Measurements from ENCODE around the gene TNFRSF1B. TPM values are rescaled to one million over a fixed set of nuclear protein-coding genes. Genes with fewer than 3 reads are reported as not detected.

TNFRSF1B gene
- polyA plus RNA-seq, 1 donor: 18.9 TPM

DNA sequence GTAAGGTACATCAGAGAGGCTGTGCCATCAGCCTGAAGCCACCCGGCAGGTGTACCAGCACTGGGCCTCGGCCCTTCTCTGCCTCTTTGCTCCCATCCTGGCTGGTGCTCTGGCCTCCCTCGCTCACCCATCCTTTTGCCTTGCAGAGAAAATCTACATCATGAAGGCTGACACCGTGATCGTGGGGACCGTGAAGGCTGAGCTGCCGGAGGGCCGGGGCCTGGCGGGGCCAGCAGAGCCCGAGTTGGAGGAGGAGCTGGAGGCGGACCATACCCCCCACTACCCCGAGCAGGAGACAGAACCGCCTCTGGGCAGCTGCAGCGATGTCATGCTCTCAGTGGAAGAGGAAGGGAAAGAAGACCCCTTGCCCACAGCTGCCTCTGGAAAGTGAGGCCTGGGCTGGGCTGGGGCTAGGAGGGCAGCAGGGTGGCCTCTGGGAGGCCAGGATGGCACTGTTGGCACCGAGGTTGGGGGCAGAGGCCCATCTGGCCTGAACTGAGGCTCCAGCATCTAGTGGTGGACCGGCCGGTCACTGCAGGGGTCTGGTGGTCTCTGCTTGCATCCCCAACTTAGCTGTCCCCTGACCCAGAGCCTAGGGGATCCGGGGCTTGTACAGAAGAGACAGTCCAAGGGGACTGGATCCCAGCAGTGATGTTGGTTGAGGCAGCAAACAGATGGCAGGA is 24.5 kb upstream of the TNFRSF1B start:
- DNase-seq: peak; percentile 42

DNA sequence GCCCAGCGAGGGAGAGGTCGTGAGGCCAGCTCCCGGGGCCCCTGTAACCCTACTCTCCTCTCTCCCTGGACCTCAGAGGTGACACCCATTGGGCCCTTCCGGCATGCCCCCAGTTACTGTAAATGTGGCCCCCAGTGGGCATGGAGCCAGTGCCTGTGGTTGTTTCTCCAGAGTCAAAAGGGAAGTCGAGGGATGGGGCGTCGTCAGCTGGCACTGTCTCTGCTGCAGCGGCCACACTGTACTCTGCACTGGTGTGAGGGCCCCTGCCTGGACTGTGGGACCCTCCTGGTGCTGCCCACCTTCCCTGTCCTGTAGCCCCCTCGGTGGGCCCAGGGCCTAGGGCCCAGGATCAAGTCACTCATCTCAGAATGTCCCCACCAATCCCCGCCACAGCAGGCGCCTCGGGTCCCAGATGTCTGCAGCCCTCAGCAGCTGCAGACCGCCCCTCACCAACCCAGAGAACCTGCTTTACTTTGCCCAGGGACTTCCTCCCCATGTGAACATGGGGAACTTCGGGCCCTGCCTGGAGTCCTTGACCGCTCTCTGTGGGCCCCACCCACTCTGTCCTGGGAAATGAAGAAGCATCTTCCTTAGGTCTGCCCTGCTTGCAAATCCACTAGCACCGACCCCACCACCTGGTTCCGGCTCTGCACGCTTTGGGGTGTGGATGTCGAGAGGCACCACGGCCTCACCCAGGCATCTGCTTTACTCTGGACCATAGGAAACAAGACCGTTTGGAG is 23.7 kb upstream of the TNFRSF1B start:
- no peak for DNase-seq

DNA sequence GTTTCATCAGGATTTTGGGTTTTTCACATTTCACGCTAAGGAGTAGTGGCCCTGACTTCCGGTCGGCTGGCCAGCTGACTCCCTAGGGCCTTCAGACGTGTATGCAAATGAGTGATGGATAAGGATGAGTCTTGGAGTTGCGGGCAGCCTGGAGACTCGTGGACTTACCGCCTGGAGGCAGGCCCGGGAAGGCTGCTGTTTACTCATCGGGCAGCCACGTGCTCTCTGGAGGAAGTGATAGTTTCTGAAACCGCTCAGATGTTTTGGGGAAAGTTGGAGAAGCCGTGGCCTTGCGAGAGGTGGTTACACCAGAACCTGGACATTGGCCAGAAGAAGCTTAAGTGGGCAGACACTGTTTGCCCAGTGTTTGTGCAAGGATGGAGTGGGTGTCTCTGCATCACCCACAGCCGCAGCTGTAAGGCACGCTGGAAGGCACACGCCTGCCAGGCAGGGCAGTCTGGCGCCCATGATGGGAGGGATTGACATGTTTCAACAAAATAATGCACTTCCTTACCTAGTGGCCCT is 23.1 kb upstream of the TNFRSF1B start:
- DNase-seq: peak; percentile 51

- DNase-seq: no peak
Observed at GRCh38 chr1:12144236-12144635, 22.6 kb upstream of the TNFRSF1B start.

- DNase-seq: no peak
Observed at GRCh38 chr1:12144969-12145368, 21.8 kb upstream of the TNFRSF1B start.

GRCh38 chr1:12145616-12146342 is 21.0 kb upstream of the TNFRSF1B start:
- no peak for DNase-seq

- DNase-seq: no peak
Observed at GRCh38 chr1:12146343-12147112, 20.3 kb upstream of the TNFRSF1B start.

GRCh38 chr1:12147201-12147701 is 19.5 kb upstream of the TNFRSF1B start:
- DNase-seq: no peak

DNA sequence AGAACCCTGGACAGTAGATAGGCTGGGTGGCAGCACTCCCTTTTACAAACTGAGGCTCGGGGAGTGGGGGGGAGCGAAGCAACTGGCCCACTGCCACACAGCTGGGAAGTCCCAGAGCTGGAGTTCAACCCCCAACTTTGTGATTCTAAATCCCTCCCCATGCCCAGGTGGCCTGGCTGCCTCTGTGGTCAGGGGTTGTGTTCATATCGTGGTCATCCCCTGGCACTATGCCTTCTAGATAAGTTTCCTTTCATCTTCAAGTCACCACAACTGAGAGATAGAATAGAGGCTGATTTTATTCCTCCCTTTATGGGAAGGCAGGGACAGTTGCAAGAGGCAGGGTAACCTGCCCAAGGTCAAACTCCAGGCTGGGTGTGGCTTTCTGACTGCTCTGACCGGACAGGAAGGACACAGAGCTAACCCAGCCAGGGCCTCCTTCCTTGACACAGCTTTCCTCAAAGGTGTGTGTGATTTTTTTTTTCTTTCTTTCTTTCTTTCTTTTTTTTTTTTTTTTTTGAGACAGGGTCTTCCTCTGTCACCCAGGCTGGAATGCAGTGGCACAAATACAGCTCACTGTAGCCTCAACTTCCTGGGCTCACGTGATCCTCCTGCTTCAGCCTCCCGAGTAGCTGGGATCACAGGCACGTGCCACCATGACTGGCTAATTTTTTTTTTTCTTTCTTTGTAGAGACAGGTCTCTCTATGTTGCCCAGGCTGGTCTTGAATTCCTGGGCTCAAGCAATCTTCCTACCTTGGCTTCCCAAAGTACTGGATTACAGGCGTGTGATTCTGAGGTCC is 18.4 kb upstream of the TNFRSF1B start:
- no peak for DNase-seq

GRCh38 chr1:12148958-12149790 is 17.6 kb upstream of the TNFRSF1B start:
- no peak for DNase-seq

DNA sequence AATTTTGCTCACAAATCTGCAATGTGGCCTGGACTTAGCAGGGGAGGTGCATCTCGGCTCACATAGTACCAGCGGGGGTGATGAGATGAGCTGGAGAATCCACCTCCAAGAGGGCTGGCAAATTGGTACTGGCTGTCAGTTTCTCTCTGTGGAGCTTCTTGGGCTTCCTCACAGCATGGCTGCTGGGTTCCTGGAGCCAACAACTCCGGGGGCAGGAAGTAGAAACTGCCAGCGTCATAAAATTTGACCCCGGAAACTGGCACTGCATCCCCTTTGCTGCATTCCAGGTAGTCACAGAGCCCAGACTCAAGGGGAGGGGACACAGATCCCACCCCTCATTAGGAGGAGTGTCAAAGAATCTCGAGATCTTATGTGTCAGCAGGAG is 17.0 kb upstream of the TNFRSF1B start:
- no peak for DNase-seq

GRCh38 chr1:12150456-12151200 is 16.2 kb upstream of the TNFRSF1B start:
- no peak for DNase-seq

- no peak for DNase-seq
Observed at GRCh38 chr1:12151465-12151864, 15.3 kb upstream of the TNFRSF1B start.

- no peak for DNase-seq
Observed at GRCh38 chr1:12152113-12152891, 14.5 kb upstream of the TNFRSF1B start.

DNA sequence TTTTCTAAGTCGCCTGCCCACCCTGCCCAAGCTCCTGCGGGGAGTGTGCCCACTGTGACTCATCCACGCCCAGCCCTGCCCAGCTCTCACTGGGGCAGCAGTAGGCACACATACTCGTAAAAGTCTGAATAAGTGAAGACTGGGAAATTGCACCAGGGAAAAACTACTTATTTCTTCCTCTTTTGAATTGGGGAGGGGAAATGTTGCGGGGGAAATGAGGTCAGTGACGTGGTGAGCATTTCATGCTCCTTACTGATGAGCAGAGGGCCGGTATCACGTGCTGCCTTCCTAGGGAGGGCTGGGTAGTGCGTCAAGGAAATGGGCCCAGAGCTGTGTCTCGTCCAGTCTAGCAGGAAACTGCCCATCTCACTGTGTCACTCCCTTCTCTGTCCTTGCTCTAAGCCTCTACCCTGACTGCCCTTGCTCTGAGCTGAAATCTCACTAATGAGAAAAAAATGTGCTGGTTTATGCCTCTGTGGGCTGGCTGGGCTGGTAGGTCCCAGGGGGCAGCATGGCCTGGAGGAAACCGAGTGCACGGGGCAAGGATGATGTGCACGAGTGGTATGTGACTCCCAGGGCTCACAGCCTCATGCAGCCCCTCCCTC is 13.5 kb upstream of the TNFRSF1B start:
- DNase-seq: peak; percentile 36

GRCh38 chr1:12155328-12155727 is 11.5 kb upstream of the TNFRSF1B start:
- no peak for DNase-seq

- DNase-seq: no peak
Observed at GRCh38 chr1:12157366-12158231, 9.2 kb upstream of the TNFRSF1B start.

All from hindlimb muscle (tissue), 1 donor.